ENCODE results near the gene HBZ.
A peak's percentile ranks its signal among the peaks of the same experiment; 100 is the strongest.
"Not testable (repeated sequence)": the region's sequence is repeated elsewhere in the genome, so short reads cannot be mapped to it uniquely, and the experiment has no call there.

Gene HBZ

DNA sequence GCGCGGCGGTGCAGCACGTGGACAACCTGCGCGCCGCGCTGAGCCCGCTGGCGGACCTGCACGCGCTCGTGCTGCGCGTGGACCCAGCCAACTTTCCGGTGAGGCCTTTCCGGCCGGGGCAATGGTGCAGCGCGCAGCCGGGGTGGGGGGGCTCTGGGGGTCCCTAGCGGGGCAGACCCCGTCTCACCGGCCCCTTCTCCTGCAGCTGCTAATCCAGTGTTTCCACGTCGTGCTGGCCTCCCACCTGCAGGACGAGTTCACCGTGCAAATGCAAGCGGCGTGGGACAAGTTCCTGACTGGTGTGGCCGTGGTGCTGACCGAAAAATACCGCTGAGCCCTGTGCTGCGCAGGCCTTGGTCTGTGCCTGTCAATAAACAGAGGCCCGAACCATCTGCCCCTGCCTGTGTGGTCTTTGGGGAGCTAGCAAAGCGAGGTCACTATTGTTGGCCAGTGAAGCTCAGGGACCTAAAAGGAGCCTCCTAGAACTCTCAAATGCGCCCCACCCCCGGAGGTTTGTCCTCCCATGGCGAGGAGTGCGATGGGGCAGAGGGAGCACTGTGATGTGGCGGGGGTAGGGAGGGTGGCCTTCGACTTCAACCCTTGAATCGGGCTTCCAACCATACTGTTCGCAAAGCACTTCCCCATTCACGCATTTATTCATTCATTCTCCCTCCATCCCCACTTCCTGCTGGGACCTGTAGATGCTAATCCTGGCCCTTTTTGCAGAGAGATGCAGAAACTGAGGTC lies 14.1 kb downstream of the HBZ start:
- no peak overlapping the region for H3K27ac Mint-ChIP-seq
- H3K27me3 Mint-ChIP-seq = peaks cover 50% of the 10 kb centered on the region
- peak overlapping the region; percentile 30 for H3K4me3 Mint-ChIP-seq
- H3K4me1 Mint-ChIP-seq (ENCODE audit: low read depth) = peaks cover 16% of the 10 kb centered on the region
- H3K9me3 Mint-ChIP-seq = no peaks in the 10 kb centered on the region
- no peaks in the 10 kb centered on the region for H3K36me3 Mint-ChIP-seq (ENCODE audit: low read depth)

DNA sequence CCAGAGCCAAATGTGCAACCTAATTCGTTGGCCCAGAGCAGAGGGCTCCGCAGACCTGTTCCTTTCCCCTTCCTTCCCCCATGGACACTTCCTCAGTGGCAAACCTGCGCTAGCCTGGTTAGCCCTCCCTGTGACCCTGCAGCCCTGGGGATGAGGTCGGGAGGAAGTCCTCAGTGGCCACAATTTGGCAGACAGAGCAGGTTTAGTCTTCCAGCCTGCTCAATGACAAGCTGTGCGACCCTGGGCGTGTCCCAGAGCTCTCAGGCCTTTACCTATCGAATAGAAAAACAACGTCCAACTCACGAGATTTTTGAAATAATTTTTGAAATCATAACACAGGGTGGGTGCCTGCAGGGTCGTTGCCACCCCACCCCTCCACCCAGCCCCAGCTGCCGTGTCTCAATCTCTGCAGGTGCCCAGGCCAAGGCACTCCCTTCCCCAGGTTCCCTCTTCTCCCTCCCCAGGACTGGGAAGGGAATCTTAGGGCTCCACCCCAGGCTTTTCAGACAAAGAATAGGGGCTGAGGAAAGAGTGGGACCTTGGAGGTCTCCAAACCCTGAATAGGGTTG lies 14.8 kb downstream of the HBZ start:
- Mint-ChIP-seq H3K27ac (no peak overlapping the region), H3K4me3 (no peak overlapping the region)

DNA sequence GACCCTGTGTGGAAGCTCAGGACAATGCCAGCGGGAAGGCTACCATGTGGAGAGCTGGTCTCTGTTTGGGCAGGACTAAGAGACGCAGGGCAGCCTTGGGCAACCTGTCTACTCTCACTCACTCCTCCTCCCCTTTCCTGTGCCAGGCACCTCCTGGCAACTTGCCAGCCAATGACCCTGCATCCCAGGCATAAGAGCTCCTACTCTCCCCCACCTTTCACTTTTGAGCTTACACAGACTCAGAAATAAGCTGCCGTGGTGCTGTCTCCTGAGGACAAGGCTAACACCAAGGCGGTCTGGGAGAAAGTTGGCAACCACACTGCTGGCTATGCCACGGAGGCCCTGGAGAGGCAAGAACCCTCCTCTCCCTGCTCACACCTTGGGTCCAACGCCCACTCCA lies 16.0 kb downstream of the HBZ start:
- H3K27ac Mint-ChIP-seq = no peak overlapping the region
- H3K4me3 Mint-ChIP-seq = no peak overlapping the region
- peaks cover 53% of the 10 kb centered on the region for H3K27me3 Mint-ChIP-seq
- H3K9me3 Mint-ChIP-seq = no peaks in the 10 kb centered on the region
- no peaks in the 10 kb centered on the region for H3K36me3 Mint-ChIP-seq (ENCODE audit: low read depth)
- peaks cover 17% of the 10 kb centered on the region for H3K4me1 Mint-ChIP-seq (ENCODE audit: low read depth)

More for the DNA sequence above, 14.8 kb downstream of the HBZ start:
- Mint-ChIP-seq H3K27me3 (peaks cover 55% of the 10 kb centered on the region), H3K36me3 (ENCODE audit: low read depth) (no peaks in the 10 kb centered on the region), H3K9me3 (no peaks in the 10 kb centered on the region), H3K4me1 (ENCODE audit: low read depth) (peaks cover 16% of the 10 kb centered on the region)

DNA sequence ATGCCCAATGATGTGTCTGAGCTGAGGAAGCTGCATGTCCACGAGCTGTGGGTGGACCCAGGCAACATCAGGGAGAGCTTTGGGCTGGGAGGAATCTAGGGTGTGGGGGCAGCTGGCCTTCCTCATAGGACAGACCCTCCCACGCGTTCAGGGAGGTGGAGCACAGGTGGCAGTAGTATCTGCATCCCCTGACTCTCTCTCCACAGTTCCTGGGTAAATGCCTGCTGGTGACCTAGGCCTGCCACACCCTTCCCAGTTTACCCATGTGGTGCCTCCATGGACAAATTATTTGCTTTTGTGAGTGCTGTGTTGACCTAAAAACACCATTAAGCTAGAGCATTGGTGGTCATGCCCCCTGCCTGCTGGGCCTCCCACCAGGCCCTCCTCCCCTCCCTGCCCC lies 16.6 kb downstream of the HBZ start:
- peaks cover 59% of the 10 kb centered on the region for H3K27me3 Mint-ChIP-seq
- H3K9me3 Mint-ChIP-seq = no peaks in the 10 kb centered on the region
- H3K4me1 Mint-ChIP-seq (ENCODE audit: low read depth) = peaks cover 19% of the 10 kb centered on the region
- no peaks in the 10 kb centered on the region for H3K36me3 Mint-ChIP-seq (ENCODE audit: low read depth)
- H3K4me3 Mint-ChIP-seq = no peak overlapping the region
- H3K27ac Mint-ChIP-seq = no peak overlapping the region

DNA sequence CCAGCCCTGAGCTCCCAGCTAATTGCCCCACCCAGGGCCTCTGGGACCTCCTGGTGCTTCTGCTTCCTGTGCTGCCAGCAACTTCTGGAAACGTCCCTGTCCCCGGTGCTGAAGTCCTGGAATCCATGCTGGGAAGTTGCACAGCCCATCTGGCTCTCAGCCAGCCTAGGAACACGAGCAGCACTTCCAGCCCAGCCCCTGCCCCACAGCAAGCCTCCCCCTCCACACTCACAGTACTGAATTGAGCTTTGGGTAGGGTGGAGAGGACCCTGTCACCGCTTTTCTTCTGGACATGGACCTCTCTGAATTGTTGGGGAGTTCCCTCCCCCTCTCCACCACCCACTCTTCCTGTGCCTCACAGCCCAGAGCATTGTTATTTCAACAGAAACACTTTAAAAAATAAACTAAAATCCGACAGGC lies 17.7 kb downstream of the HBZ start:
- not testable (repeated sequence) for H3K27ac Mint-ChIP-seq; H3K4me3 Mint-ChIP-seq; H3K36me3 Mint-ChIP-seq (ENCODE audit: low read depth); H3K9me3 Mint-ChIP-seq
- Mint-ChIP-seq H3K27me3 (peaks cover 68% of the 10 kb centered on the region), H3K4me1 (ENCODE audit: low read depth) (peaks cover 22% of the 10 kb centered on the region)

DNA sequence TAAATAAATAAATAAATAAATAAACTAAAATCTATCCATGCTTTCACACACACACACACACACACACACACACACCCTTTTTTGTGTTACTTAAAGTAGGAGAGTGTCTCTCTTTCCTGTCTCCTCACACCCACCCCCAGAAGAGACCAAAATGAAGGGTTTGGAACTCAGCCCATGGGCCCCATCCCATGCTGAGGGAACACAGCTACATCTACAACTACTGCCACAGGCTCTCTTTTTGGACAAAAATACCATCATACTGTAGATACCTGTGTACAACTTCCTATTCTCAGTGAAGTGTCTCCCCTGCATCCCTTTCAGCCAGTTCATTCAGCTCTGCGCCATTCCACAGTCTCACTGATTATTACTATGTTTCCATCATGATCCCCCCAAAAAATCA lies 18.3 kb downstream of the HBZ start:
- H3K4me3 Mint-ChIP-seq = no peak overlapping the region

DNA sequence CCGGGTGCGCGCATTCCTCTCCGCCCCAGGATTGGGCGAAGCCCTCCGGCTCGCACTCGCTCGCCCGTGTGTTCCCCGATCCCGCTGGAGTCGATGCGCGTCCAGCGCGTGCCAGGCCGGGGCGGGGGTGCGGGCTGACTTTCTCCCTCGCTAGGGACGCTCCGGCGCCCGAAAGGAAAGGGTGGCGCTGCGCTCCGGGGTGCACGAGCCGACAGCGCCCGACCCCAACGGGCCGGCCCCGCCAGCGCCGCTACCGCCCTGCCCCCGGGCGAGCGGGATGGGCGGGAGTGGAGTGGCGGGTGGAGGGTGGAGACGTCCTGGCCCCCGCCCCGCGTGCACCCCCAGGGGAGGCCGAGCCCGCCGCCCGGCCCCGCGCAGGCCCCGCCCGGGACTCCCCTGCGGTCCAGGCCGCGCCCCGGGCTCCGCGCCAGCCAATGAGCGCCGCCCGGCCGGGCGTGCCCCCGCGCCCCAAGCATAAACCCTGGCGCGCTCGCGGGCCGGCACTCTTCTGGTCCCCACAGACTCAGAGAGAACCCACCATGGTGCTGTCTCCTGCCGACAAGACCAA lies 20.0 kb downstream of the HBZ start, which contains the start of gene HBA2:
HBA2 (plus strand) TSS at position 503 of the 568 bp plus-strand sequence; CDS start at position 540, 37 bp downstream.
- peaks cover 12% of the 10 kb centered on the region for H3K4me1 Mint-ChIP-seq (ENCODE audit: low read depth)
- not testable (repeated sequence) for H3K36me3 Mint-ChIP-seq (ENCODE audit: low read depth); H3K9me3 Mint-ChIP-seq; H3K27ac Mint-ChIP-seq; H3K4me3 Mint-ChIP-seq
- peaks cover 59% of the 10 kb centered on the region for H3K27me3 Mint-ChIP-seq

More for the DNA sequence above, 18.3 kb downstream of the HBZ start:
- no peak overlapping the region for H3K27ac Mint-ChIP-seq
- no peaks in the 10 kb centered on the region for H3K9me3 Mint-ChIP-seq
- peaks cover 22% of the 10 kb centered on the region for H3K4me1 Mint-ChIP-seq (ENCODE audit: low read depth)
- no peaks in the 10 kb centered on the region for H3K36me3 Mint-ChIP-seq (ENCODE audit: low read depth)
- H3K27me3 Mint-ChIP-seq = peaks cover 68% of the 10 kb centered on the region

DNA sequence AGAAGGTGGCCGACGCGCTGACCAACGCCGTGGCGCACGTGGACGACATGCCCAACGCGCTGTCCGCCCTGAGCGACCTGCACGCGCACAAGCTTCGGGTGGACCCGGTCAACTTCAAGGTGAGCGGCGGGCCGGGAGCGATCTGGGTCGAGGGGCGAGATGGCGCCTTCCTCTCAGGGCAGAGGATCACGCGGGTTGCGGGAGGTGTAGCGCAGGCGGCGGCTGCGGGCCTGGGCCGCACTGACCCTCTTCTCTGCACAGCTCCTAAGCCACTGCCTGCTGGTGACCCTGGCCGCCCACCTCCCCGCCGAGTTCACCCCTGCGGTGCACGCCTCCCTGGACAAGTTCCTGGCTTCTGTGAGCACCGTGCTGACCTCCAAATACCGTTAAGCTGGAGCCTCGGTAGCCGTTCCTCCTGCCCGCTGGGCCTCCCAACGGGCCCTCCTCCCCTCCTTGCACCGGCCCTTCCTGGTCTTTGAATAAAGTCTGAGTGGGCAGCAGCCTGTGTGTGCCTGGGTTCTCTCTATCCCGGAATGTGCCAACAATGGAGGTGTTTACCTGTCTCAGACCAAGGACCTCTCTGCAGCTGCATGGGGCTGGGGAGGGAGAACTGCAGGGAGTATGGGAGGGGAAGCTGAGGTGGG lies 20.9 kb downstream of the HBZ start:
- H3K36me3 Mint-ChIP-seq (ENCODE audit: low read depth); H3K4me3 Mint-ChIP-seq; H3K9me3 Mint-ChIP-seq; H3K27ac Mint-ChIP-seq: not testable (repeated sequence)
- H3K27me3 Mint-ChIP-seq = peaks cover 61% of the 10 kb centered on the region
- H3K4me1 Mint-ChIP-seq (ENCODE audit: low read depth) = peaks cover 17% of the 10 kb centered on the region

DNA sequence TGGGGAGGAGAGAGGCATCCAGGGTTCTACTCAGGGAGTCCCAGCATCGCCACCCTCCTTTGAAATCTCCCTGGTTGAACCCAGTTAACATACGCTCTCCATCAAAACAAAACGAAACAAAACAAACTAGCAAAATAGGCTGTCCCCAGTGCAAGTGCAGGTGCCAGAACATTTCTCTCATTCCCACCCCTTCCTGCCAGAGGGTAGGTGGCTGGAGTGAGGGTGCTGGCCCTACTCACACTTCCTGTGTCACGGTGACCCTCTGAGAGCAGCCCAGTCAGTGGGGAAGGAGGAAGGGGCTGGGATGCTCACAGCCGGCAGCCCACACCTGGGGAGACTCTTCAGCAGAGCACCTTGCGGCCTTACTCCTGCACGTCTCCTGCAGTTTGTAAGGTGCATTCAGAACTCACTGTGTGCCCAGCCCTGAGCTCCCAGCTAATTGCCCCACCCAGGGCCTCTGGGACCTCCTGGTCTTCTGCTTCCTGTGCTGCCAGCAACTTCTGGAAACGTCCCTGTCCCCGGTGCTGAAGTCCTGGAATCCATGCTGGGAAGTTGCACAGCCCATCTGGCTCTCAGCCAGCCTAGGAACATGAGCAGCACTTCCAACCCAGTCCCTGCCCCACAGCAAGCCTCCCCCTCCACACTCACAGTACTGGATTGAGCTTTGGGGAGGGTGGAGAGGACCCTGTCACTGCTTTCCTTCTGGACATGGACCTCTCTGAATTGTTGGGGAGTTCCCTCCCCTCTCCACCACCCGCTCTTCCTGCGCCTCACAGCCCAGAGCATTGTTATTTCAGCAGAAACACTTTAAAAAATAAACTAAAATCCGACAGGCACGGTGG lies 21.7 kb downstream of the HBZ start:
- H3K27ac Mint-ChIP-seq; H3K4me3 Mint-ChIP-seq; H3K9me3 Mint-ChIP-seq; H3K36me3 Mint-ChIP-seq (ENCODE audit: low read depth): not testable (repeated sequence)
- Mint-ChIP-seq H3K27me3 (peaks cover 60% of the 10 kb centered on the region), H3K4me1 (ENCODE audit: low read depth) (peaks cover 17% of the 10 kb centered on the region)

DNA sequence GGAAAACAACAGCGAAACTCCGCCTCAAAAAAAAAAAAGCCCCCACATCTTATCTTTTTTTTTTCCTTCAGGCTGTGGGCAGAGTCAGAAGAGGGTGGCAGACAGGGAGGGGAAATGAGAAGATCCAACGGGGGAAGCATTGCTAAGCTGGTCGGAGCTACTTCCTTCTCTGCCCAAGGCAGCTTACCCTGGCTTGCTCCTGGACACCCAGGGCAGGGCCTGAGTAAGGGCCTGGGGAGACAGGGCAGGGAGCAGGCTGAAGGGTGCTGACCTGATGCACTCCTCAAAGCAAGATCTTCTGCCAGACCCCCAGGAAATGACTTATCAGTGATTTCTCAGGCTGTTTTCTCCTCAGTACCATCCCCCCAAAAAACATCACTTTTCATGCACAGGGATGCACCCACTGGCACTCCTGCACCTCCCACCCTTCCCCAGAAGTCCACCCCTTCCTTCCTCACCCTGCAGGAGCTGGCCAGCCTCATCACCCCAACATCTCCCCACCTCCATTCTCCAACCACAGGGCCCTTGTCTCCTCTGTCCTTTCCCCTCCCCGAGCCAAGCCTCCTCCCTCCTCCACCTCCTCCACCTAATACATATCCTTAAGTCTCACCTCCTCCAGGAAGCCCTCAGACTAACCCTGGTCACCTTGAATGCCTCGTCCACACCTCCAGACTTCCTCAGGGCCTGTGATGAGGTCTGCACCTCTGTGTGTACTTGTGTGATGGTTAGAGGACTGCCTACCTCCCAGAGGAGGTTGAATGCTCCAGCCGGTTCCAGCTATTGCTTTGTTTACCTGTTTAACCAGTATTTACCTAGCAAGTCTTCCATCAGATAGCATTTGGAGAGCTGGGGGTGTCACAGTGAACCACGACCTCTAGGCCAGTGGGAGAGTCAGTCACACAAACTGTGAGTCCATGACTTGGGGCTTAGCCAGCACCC lies 22.8 kb downstream of the HBZ start:
- Mint-ChIP-seq H3K4me3 (no peak overlapping the region), H3K27ac (no peak overlapping the region), H3K36me3 (ENCODE audit: low read depth) (no peaks in the 10 kb centered on the region), H3K9me3 (no peaks in the 10 kb centered on the region), H3K27me3 (peaks cover 62% of the 10 kb centered on the region), H3K4me1 (ENCODE audit: low read depth) (peaks cover 21% of the 10 kb centered on the region)

DNA sequence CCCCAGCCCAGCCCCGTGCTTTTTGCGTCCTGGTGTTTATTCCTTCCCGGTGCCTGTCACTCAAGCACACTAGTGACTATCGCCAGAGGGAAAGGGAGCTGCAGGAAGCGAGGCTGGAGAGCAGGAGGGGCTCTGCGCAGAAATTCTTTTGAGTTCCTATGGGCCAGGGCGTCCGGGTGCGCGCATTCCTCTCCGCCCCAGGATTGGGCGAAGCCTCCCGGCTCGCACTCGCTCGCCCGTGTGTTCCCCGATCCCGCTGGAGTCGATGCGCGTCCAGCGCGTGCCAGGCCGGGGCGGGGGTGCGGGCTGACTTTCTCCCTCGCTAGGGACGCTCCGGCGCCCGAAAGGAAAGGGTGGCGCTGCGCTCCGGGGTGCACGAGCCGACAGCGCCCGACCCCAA lies 23.6 kb downstream of the HBZ start:
- H3K9me3 Mint-ChIP-seq; H3K36me3 Mint-ChIP-seq (ENCODE audit: low read depth); H3K27ac Mint-ChIP-seq: not testable (repeated sequence)
- H3K4me1 Mint-ChIP-seq (ENCODE audit: low read depth) = peaks cover 21% of the 10 kb centered on the region
- H3K4me3 Mint-ChIP-seq = peak overlapping the region; percentile 30
- H3K27me3 Mint-ChIP-seq = peaks cover 56% of the 10 kb centered on the region

DNA sequence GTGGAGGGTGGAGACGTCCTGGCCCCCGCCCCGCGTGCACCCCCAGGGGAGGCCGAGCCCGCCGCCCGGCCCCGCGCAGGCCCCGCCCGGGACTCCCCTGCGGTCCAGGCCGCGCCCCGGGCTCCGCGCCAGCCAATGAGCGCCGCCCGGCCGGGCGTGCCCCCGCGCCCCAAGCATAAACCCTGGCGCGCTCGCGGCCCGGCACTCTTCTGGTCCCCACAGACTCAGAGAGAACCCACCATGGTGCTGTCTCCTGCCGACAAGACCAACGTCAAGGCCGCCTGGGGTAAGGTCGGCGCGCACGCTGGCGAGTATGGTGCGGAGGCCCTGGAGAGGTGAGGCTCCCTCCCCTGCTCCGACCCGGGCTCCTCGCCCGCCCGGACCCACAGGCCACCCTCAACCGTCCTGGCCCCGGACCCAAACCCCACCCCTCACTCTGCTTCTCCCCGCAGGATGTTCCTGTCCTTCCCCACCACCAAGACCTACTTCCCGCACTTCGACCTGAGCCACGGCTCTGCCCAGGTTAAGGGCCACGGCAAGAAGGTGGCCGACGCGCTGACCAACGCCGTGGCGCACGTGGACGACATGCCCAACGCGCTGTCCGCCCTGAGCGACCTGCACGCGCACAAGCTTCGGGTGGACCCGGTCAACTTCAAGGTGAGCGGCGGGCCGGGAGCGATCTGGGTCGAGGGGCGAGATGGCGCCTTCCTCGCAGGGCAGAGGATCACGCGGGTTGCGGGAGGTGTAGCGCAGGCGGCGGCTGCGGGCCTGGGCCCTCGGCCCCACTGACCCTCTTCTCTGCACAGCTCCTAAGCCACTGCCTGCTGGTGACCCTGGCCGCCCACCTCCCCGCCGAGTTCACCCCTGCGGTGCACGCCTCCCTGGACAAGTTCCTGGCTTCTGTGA lies 24.3 kb downstream of the HBZ start, which contains the start of gene HBA1:
HBA1 (plus strand) TSS at position 204 of the 906 bp plus-strand sequence; CDS start at position 241, 37 bp downstream.
- H3K27me3 Mint-ChIP-seq = peaks cover 53% of the 10 kb centered on the region
- H3K36me3 Mint-ChIP-seq (ENCODE audit: low read depth); H3K9me3 Mint-ChIP-seq; H3K27ac Mint-ChIP-seq: not testable (repeated sequence)
- H3K4me1 Mint-ChIP-seq (ENCODE audit: low read depth) = peaks cover 23% of the 10 kb centered on the region
- H3K4me3 Mint-ChIP-seq = peak within 1 kb of the TSS; percentile 30

DNA sequence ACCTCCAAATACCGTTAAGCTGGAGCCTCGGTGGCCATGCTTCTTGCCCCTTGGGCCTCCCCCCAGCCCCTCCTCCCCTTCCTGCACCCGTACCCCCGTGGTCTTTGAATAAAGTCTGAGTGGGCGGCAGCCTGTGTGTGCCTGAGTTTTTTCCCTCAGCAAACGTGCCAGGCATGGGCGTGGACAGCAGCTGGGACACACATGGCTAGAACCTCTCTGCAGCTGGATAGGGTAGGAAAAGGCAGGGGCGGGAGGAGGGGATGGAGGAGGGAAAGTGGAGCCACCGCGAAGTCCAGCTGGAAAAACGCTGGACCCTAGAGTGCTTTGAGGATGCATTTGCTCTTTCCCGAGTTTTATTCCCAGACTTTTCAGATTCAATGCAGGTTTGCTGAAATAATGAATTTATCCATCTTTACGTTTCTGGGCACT lies 25.0 kb downstream of the HBZ start:
- H3K36me3 Mint-ChIP-seq (ENCODE audit: low read depth) = no peaks in the 10 kb centered on the region
- H3K27me3 Mint-ChIP-seq = peaks cover 50% of the 10 kb centered on the region
- no peak overlapping the region for H3K4me3 Mint-ChIP-seq
- peaks cover 24% of the 10 kb centered on the region for H3K4me1 Mint-ChIP-seq (ENCODE audit: low read depth)
- no peak overlapping the region for H3K27ac Mint-ChIP-seq
- no peaks in the 10 kb centered on the region for H3K9me3 Mint-ChIP-seq
